ENCODE measurements around the gene CAPZA1.

DNA sequence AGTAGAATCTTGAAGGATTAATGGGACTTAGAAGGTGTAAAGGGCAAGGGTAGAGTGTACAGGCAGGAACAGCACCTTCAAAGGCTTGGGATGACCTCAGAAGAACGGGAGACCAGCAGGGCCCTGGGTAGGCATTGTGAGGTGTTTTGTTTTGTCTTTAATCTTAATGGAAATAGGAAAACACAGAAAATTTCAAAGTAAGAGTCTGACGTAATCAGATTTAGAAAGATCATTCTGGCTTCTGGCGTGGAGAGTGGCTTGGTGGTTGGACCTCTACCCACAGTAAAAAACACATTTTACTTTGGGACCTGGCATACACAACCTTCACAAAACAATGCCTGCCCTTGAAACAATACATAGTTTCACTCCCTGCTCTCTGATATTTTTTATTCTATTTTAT lies 59.0 kb downstream of the CAPZA1 start:
- TF ChIP-seq, protein P1, sequence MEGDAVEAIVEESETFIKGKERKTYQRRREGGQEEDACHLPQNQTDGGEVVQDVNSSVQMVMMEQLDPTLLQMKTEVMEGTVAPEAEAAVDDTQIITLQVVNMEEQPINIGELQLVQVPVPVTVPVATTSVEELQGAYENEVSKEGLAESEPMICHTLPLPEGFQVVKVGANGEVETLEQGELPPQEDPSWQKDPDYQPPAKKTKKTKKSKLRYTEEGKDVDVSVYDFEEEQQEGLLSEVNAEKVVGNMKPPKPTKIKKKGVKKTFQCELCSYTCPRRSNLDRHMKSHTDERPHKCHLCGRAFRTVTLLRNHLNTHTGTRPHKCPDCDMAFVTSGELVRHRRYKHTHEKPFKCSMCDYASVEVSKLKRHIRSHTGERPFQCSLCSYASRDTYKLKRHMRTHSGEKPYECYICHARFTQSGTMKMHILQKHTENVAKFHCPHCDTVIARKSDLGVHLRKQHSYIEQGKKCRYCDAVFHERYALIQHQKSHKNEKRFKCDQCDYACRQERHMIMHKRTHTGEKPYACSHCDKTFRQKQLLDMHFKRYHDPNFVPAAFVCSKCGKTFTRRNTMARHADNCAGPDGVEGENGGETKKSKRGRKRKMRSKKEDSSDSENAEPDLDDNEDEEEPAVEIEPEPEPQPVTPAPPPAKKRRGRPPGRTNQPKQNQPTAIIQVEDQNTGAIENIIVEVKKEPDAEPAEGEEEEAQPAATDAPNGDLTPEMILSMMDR (IDR thresholded peaks at IDR 0.05), result no peak
- no peak for TF ChIP-seq POLR2A (IDR thresholded peaks at IDR 0.05)
